HEK293 (cell line): Measurements from ENCODE around the gene B4GALT3.

Experiments
- CTCF ChIA-PET: fragments of 350-600 bp; formaldehyde crosslinking; extraction: SDS; loops from one replicate; lab custom pipeline; 2021; ENCODE audit warnings: antibody characterized with exemption; lab: Yijun Ruan, JAX
- POLR2A ChIA-PET: fragments of 300-600 bp; formaldehyde crosslinking; extraction: SDS; loops from one replicate; lab custom pipeline; 2020; ENCODE audit warnings: antibody characterized with exemption, inconsistent platforms; lab: Yijun Ruan, JAX
- H3K27ac ChIP-seq: fragments of 200-500 bp; sonication (Bioruptor generic); 2 replicates; pipeline ENCODE4 v1.5.1; 2014; ENCODE audit warnings: low read depth, low read length, control low read depth, inconsistent platforms; ENCODE audit errors: extremely low read depth
- H3K36me3 ChIP-seq, 2 experiments: fragments of 200-500 bp in 1 of 2; sonication (Bioruptor generic) in 1 of 2; 1 replicate in 1 of 2; 2 replicates in 1 of 2; pipeline ENCODE4 v1.5.1; 2014 to 2017; ENCODE audit warnings: inconsistent platforms in 2 of 2, low read length in 2 of 2; ENCODE audit not compliant: control insufficient read depth in 2 of 2, insufficient read depth in 1 of 2
- H3K4me1 ChIP-seq: fragments of 200-500 bp; sonication (Bioruptor generic); 2 replicates; pipeline ENCODE4 v1.5.1; 2014; ENCODE audit warnings: mild to moderate bottlenecking, low read length, inconsistent platforms; ENCODE audit not compliant: control insufficient read depth, insufficient read depth
- H3K4me3 ChIP-seq: 2 replicates; pipeline ENCODE4 v1.5.1; 2011; ENCODE audit warnings: low read depth, mild to moderate bottlenecking, control low read depth, low read length, moderate library complexity
- H3K9me3 ChIP-seq: fragments of 200-500 bp; sonication (Bioruptor generic); 2 replicates; pipeline ENCODE4 v1.5.1; 2014; ENCODE audit warnings: low read depth, low read length, inconsistent platforms; ENCODE audit not compliant: control insufficient read depth, insufficient read depth
- BCL11A ChIP-seq: fragments of 450-650 bp; formaldehyde crosslinking; IDR thresholded peaks from 2 replicates; pipeline ENCODE4 v1.5.1; 2016; ENCODE audit warnings: low read depth, missing biosample characterization, missing genetic modification characterization
- CTCF ChIP-seq: fragments of 450-650 bp; formaldehyde crosslinking; IDR thresholded peaks from 2 replicates; pipeline ENCODE4 v1.5.1; 2016; ENCODE audit warnings: missing biosample characterization, missing genetic modification characterization
- HIC1 ChIP-seq: fragments of 450-650 bp; formaldehyde crosslinking; IDR thresholded peaks from 2 replicates; pipeline ENCODE4 v1.5.1; 2016; ENCODE audit warnings: missing biosample characterization, missing genetic modification characterization
- KLF16 ChIP-seq: fragments of 450-650 bp; formaldehyde crosslinking; IDR thresholded peaks from 2 replicates; pipeline ENCODE4 v1.5.1; 2017; ENCODE audit warnings: missing biosample characterization, missing genetic modification characterization
- MYNN ChIP-seq: fragments of 450-650 bp; formaldehyde crosslinking; IDR thresholded peaks from 2 replicates; pipeline ENCODE4 v1.5.1; 2016; ENCODE audit warnings: missing biosample characterization, missing genetic modification characterization, borderline replicate concordance
- OVOL3 ChIP-seq: fragments of 450-650 bp; formaldehyde crosslinking; IDR thresholded peaks from 2 replicates; pipeline ENCODE4 v1.5.1; 2016; ENCODE audit warnings: missing biosample characterization, missing genetic modification characterization
- PRDM1 ChIP-seq: fragments of 450-650 bp; formaldehyde crosslinking; IDR thresholded peaks from 2 replicates; pipeline ENCODE4; 2016; ENCODE audit warnings: missing biosample characterization, missing genetic modification characterization
- TCF7L2 ChIP-seq: IDR thresholded peaks from 2 replicates; pipeline ENCODE4 v1.6.1; 2011; ENCODE audit warnings: low read depth, mild to moderate bottlenecking, inconsistent platforms, low read length, moderate library complexity, borderline replicate concordance
- YY1 ChIP-seq: fragments of 450-650 bp; formaldehyde crosslinking; IDR thresholded peaks from 2 replicates; pipeline ENCODE4 v1.5.1; 2018; ENCODE audit warnings: missing biosample characterization, missing genetic modification characterization
- ZBTB20 ChIP-seq: fragments of 450-650 bp; formaldehyde crosslinking; IDR thresholded peaks from 2 replicates; pipeline ENCODE4 v1.5.1; 2016; ENCODE audit warnings: missing biosample characterization, missing genetic modification characterization
- ZBTB8A ChIP-seq: fragments of 450-650 bp; formaldehyde crosslinking; IDR thresholded peaks from 2 replicates; pipeline ENCODE4 v1.5.1; 2016; ENCODE audit warnings: missing biosample characterization, missing genetic modification characterization
- ZFP37 ChIP-seq: fragments of 450-650 bp; formaldehyde crosslinking; IDR thresholded peaks from 2 replicates; pipeline ENCODE4 v1.5.1; 2016; ENCODE audit warnings: missing biosample characterization, missing genetic modification characterization
- ZNF10 ChIP-seq: fragments of 450-650 bp; formaldehyde crosslinking; IDR thresholded peaks from 2 replicates; pipeline ENCODE4 v1.5.1; 2017; ENCODE audit warnings: missing biosample characterization, missing genetic modification characterization
- ZNF146 ChIP-seq: fragments of 450-650 bp; formaldehyde crosslinking; IDR thresholded peaks from 2 replicates; pipeline ENCODE4 v1.5.1; 2016; ENCODE audit warnings: missing biosample characterization, missing genetic modification characterization
- ZNF239 ChIP-seq: fragments of 450-650 bp; formaldehyde crosslinking; IDR thresholded peaks from 2 replicates; pipeline ENCODE4 v1.5.1; 2016; ENCODE audit warnings: missing biosample characterization, missing genetic modification characterization
- ZNF266 ChIP-seq: fragments of 450-650 bp; formaldehyde crosslinking; IDR thresholded peaks from 2 replicates; pipeline ENCODE4 v1.5.1; 2016; ENCODE audit warnings: missing biosample characterization, missing genetic modification characterization, low read depth
- ZNF292 ChIP-seq: fragments of 450-650 bp; formaldehyde crosslinking; IDR thresholded peaks from 2 replicates; pipeline ENCODE4 v1.5.1; 2016; ENCODE audit warnings: low read depth, missing biosample characterization, missing genetic modification characterization, borderline replicate concordance
- ZNF302 ChIP-seq: fragments of 450-650 bp; formaldehyde crosslinking; IDR thresholded peaks from 2 replicates; pipeline ENCODE4 v1.5.1; 2016; ENCODE audit warnings: missing biosample characterization, missing genetic modification characterization, low read depth
- ZNF335 ChIP-seq: fragments of 450-650 bp; formaldehyde crosslinking; conservative IDR thresholded peaks from 2 replicates; pipeline ENCODE4 v1.5.1; 2016; ENCODE audit warnings: missing biosample characterization, missing genetic modification characterization
- ZNF391 ChIP-seq: fragments of 450-650 bp; formaldehyde crosslinking; IDR thresholded peaks from 2 replicates; pipeline ENCODE4 v1.5.1; 2016; ENCODE audit warnings: low read depth, missing biosample characterization, missing genetic modification characterization, borderline replicate concordance
- ZNF530 ChIP-seq: fragments of 450-650 bp; formaldehyde crosslinking; IDR thresholded peaks from 2 replicates; pipeline ENCODE4 v1.5.1; 2016; ENCODE audit warnings: low read depth, missing biosample characterization, missing genetic modification characterization
- ZNF585B ChIP-seq: fragments of 450-650 bp; formaldehyde crosslinking; IDR thresholded peaks from 2 replicates; pipeline ENCODE4 v1.5.1; 2016; ENCODE audit warnings: missing biosample characterization, missing genetic modification characterization
- ZNF600 ChIP-seq: fragments of 450-650 bp; formaldehyde crosslinking; IDR thresholded peaks from 2 replicates; pipeline ENCODE4 v1.5.1; 2016; ENCODE audit warnings: missing biosample characterization, missing genetic modification characterization
- ZNF660 ChIP-seq: fragments of 450-650 bp; IDR thresholded peaks from 2 replicates; pipeline ENCODE4 v1.5.1; 2018; ENCODE audit warnings: missing biosample characterization, mild to moderate bottlenecking, missing genetic modification characterization
- ZNF670 ChIP-seq: fragments of 450-650 bp; formaldehyde crosslinking; IDR thresholded peaks from 2 replicates; pipeline ENCODE4 v1.5.1; 2016; ENCODE audit warnings: missing biosample characterization, missing genetic modification characterization, low read depth
- ZNF701 ChIP-seq: fragments of 450-650 bp; formaldehyde crosslinking; IDR thresholded peaks from 2 replicates; pipeline ENCODE4 v1.5.1; 2016; ENCODE audit warnings: missing biosample characterization, missing genetic modification characterization
- ZSCAN16 ChIP-seq: fragments of 450-650 bp; formaldehyde crosslinking; IDR thresholded peaks from 2 replicates; pipeline ENCODE4 v1.5.1; 2016; ENCODE audit warnings: missing biosample characterization, missing genetic modification characterization
- ZSCAN18 ChIP-seq: fragments of 450-650 bp; formaldehyde crosslinking; IDR thresholded peaks from 2 replicates; pipeline ENCODE4 v1.5.1; 2016; ENCODE audit warnings: missing biosample characterization, missing genetic modification characterization

B4GALT3 gene

GRCh38 chr1:161131523-161132409, 45.5 kb downstream of the B4GALT3 start (continued):
- TF ChIP-seq ZSCAN16: no peak
- peak; percentile 42 for TF ChIP-seq ZBTB8A (tag by site-specific recombination)
- peak; percentile 76 for TF ChIP-seq ZFP37 (tag by site-specific recombination)
- TF ChIP-seq MYNN: no peak
- 0 out of 2 replicates have a peak, but pooled peaks have one; percentile 58 for TF ChIP-seq ZNF239 (tag by site-specific recombination)
- TF ChIP-seq ZNF335: peak; percentile 33
- TF ChIP-seq ZNF391: peak; percentile 48
- TF ChIP-seq HIC1 (tag by site-specific recombination): peak; percentile 82; the same call in 1 of the 2 replicates
- peak; percentile 7; the same call in 1 of the 2 replicates for TF ChIP-seq ZNF585B
- TF ChIP-seq TCF7L2: no peak
- TF ChIP-seq ZSCAN18 (tag by site-specific recombination): no peak
- 0 out of 2 replicates have a peak, but pooled peaks have one; percentile 43 for TF ChIP-seq ZNF266 (tag by site-specific recombination)
- TF ChIP-seq ZNF530: 0 out of 2 replicates have a peak, but pooled peaks have one; percentile 28
- no peak for TF ChIP-seq OVOL3 (tag by site-specific recombination)

- ChIA-PET POLR2A (interaction anchor here (0.6 to 0.7 kb wide), 2 partner anchors 9 to 21 kb away, joined by 3 to 5 read pairs; no protein-coding TSS in a partner anchor), CTCF (no interaction called here)
- Histone ChIP-seq H3K27ac (no peak overlapping the region), H3K9me3 (no peaks in the 10 kb centered on the region), H3K4me3 (no peak overlapping the region), H3K4me1 (0 out of 2 replicates have a peak, but pooled peaks cover 2% of the 10 kb centered on the region), H3K36me3 (peaks cover 0 to 50% of the 10 kb centered on the region in 2 experiments; a peak in 2 of 3 replicates)
- TF ChIP-seq PRDM1 (tag by site-specific recombination) (0 out of 2 replicates have a peak, but pooled peaks have one; percentile 20), ZNF302 (tag by site-specific recombination) (no peak)
Observed at GRCh38 chr1:161130266-161130665, 47.0 kb downstream of the B4GALT3 start.

- POLR2A ChIA-PET: no interaction called here
- no peak overlapping the region for H3K27ac ChIP-seq
- H3K4me3 ChIP-seq: no peak overlapping the region
- H3K9me3 ChIP-seq: no peaks in the 10 kb centered on the region
- 0 out of 2 replicates have a peak, but pooled peaks cover 2% of the 10 kb centered on the region for H3K4me1 ChIP-seq
- CTCF ChIA-PET: interaction anchor here (0.9 kb wide), 1 partner anchor 11 kb away, joined by 3 read pairs; no protein-coding TSS in a partner anchor
- peaks cover 6 to 62% of the 10 kb centered on the region in 2 experiments; a peak in 2 of 3 replicates for H3K36me3 ChIP-seq
- no peak for TF ChIP-seq ZNF146 (tag by site-specific recombination)
- TF ChIP-seq ZNF670 (tag by site-specific recombination): no peak
- no peak for TF ChIP-seq CTCF (tag by site-specific recombination)
- no peak for TF ChIP-seq ZNF600 (tag by site-specific recombination)
- no peak for TF ChIP-seq BCL11A
- TF ChIP-seq ZNF701 (tag by site-specific recombination): no peak
- TF ChIP-seq ZNF10 (tag by site-specific recombination): no peak
- no peak for TF ChIP-seq ZNF660
- TF ChIP-seq YY1 (tag by site-specific recombination): no peak
- TF ChIP-seq ZBTB20 (tag by site-specific recombination): no peak
- no peak for TF ChIP-seq ZNF292 (tag by site-specific recombination)
- TF ChIP-seq KLF16: no peak
Observed at GRCh38 chr1:161128591-161129420, 48.5 kb downstream of the B4GALT3 start.
